Inflammatory macrophage (primary cell): ENCODE results near the gene PKP2.

Source experiments
- DNase-seq, 2 donors: peaks; one replicate each; pipeline ENCODE4 v3.0.0-alpha.2; 2020 to 2022

The PKP2 gene

DNA sequence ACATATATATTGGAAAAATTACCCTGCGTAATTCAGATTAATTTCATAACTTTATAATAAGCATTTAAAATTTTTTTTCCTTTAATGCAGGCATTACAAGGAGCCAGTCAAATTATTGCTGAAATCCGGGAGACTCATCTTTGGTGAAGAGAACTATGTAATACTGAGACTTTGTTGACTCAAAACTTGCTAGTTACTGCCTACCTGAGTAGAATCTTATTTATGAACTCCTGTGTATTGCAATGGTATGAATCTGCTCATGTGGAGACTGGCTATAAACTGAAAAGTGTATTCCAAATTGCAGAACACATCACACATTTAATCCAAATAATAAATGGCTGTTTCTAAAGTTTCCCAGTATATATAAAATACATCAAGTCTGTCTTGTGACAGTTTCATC is 153.3 kb downstream of the PKP2 start:
- no peak for DNase-seq

DNA sequence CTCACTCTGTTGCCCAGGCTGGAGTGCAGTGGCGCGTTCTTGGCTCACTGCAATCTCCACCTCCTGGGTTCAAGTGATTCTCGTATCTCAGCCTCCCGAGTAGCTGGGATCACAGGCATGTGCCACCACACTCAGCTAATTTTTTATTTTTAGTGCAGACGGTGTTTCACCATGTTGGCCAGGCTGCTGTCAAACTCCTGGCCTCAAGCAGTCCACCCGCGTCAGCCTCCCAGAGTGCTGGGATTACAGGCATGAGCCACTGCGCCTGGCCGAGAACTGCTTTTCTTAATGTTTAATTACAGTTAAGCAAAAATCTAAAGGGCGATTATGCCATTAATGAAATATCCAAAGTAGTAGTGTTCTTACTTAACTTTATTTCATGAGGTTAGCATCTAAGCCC is 154.4 kb downstream of the PKP2 start:
- DNase-seq = no peak
